GM19328 (cell line): ENCODE measurements around the gene LRRN2.

Source experiments
- ATAC-seq: cut with Tn5 transposase; IDR thresholded peaks from one replicate; pipeline ENCODE4 v1.9.1; 2021; ENCODE audit warnings: mild to moderate bottlenecking, moderate library complexity; ENCODE audit not compliant: unreplicated experiment

Gene LRRN2

GRCh38 chr1:204712708-204713430 lies 27.3 kb upstream of the LRRN2 start:
- ATAC-seq = no peak

- ATAC-seq = no peak
Measured at GRCh38 chr1:204711947-204712701, 26.6 kb upstream of the LRRN2 start.

GRCh38 chr1:204711103-204711946 lies 25.8 kb upstream of the LRRN2 start:
- ATAC-seq = no peak

- no peak for ATAC-seq
Measured at GRCh38 chr1:204709960-204710912, 24.7 kb upstream of the LRRN2 start.

GRCh38 chr1:204709021-204709420 lies 23.5 kb upstream of the LRRN2 start:
- ATAC-seq = no peak

- ATAC-seq = no peak
Measured at GRCh38 chr1:204706838-204707509, 21.4 kb upstream of the LRRN2 start.

- ATAC-seq = no peak
Measured at GRCh38 chr1:204705888-204706837, 20.6 kb upstream of the LRRN2 start.

- ATAC-seq = no peak
Measured at GRCh38 chr1:204705493-204705811, 19.9 kb upstream of the LRRN2 start.

- ATAC-seq = no peak
Measured at GRCh38 chr1:204704794-204705492, 19.4 kb upstream of the LRRN2 start.

- no peak for ATAC-seq
Measured at GRCh38 chr1:204703826-204704612, 18.5 kb upstream of the LRRN2 start.

GRCh38 chr1:204703268-204703664 lies 17.7 kb upstream of the LRRN2 start:
- ATAC-seq = no peak

- no peak for ATAC-seq
Measured at GRCh38 chr1:204702552-204703267, 17.2 kb upstream of the LRRN2 start.

GRCh38 chr1:204701229-204701628 lies 15.7 kb upstream of the LRRN2 start:
- ATAC-seq = no peak

- no peak for ATAC-seq
Measured at GRCh38 chr1:204697893-204698292, 12.4 kb upstream of the LRRN2 start.

GRCh38 chr1:204696606-204697005 lies 11.1 kb upstream of the LRRN2 start:
- no peak for ATAC-seq

- no peak for ATAC-seq
Measured at GRCh38 chr1:204695692-204696091, 10.2 kb upstream of the LRRN2 start.

- no peak for ATAC-seq
Measured at GRCh38 chr1:204694145-204694544, 8.6 kb upstream of the LRRN2 start.
